Measurements from ENCODE around the gene C1QTNF9B. TPM values are rescaled to one million over a fixed set of nuclear protein-coding genes. Genes with fewer than 3 reads are reported as not detected.

C1QTNF9B gene
- total and polyA plus RNA-seq, 4 donors, result 0.08 to 0.24 TPM; not detected in 2

DNA sequence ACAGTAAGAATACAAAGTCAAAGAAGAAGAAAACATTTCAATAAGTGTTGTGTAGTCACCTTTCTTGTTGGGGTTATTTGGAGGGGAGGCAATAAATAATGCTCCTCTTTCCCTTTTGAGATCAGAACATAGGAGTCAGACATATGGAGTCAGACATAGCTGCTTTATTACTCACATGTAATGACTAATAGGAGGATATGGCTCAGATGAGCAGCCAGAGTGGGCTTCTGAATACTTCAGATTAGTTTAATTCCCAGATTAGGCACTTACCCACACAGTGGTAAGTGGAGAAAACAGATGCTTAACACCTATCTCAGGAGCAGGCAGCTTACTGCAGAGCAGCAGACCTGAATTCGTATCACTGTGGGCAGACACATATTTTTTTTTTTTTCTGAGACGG is 31.7 kb upstream of the C1QTNF9B start:
- H3K4me3 ChIP-seq (ENCODE audit: low read depth in 1 of 3, low read length in 3 of 3), result no peak overlapping the region
- WGBS, result 92% methylated on average over 2 of the region's 2 CpGs
- TF ChIP-seq SP1 (IDR thresholded peaks at IDR 0.05) (no peak), HNF4G (IDR thresholded peaks at IDR 0.05) (no peak), ZBTB33 (IDR thresholded peaks at IDR 0.05) (no peak)
- TF ChIP-seq, protein P1, sequence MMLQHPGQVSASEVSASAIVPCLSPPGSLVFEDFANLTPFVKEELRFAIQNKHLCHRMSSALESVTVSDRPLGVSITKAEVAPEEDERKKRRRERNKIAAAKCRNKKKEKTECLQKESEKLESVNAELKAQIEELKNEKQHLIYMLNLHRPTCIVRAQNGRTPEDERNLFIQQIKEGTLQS (IDR thresholded peaks at IDR 0.05), result no peak
- peaks cover 0 to 3% (median 0%) of the 10 kb centered on the region in 4 donors for H3K27me3 ChIP-seq (ENCODE audit: control insufficient read depth in 4 of 4, insufficient read depth in 4 of 4, low read length in 3 of 4)
- H3K27ac ChIP-seq (ENCODE audit: low read depth in 1 of 2, low read length in 2 of 2), result no peak overlapping the region
- no peak for DNase-seq (ENCODE audit: low spot score)
- no peak overlapping the region for H3K9ac ChIP-seq (ENCODE audit: low read depth in 1 of 2, low read length in 2 of 2)
- no peaks in the 10 kb centered on the region for H3K36me3 ChIP-seq (ENCODE audit: control insufficient read depth in 4 of 4, insufficient read depth in 3 of 4, low read depth in 1 of 4, low read length in 3 of 4)
- no peaks in the 10 kb centered on the region for H3K9me3 ChIP-seq (ENCODE audit: control insufficient read depth in 4 of 4, low read length in 3 of 4)
- no peaks in the 10 kb centered on the region for H3K4me1 ChIP-seq (ENCODE audit: control insufficient read depth in 4 of 4, insufficient read depth in 4 of 4, low read length in 3 of 4)

DNA sequence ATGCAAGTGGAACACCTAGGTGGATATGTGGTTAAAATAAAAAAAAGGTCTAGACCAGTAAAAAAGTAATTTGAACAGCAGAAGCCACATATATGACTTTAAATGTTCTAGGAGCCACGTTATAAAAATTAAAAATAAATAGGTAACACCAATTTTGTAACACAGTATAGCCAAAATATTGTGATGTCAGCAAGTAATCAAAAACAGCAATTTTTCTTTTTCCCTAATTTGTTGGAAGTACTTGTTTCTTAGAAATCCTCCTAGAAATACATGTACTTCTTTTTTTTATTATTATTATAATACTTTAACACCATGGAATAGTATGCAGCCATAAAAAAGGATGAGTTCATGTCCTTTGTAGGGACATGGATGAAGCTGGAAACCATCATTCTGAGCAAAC is 25.7 kb upstream of the C1QTNF9B start:
- Histone ChIP-seq H3K27me3 (ENCODE audit: control insufficient read depth in 4 of 4, insufficient read depth in 4 of 4, low read length in 3 of 4) (no peaks in the 10 kb centered on the region), H3K9me3 (ENCODE audit: control insufficient read depth in 4 of 4, low read length in 3 of 4) (no peaks in the 10 kb centered on the region), H3K9ac (ENCODE audit: low read depth in 1 of 2, low read length in 2 of 2) (no peak overlapping the region), H3K4me3 (ENCODE audit: low read depth in 1 of 3, low read length in 3 of 3) (no peak overlapping the region), H3K27ac (ENCODE audit: low read depth in 1 of 2, low read length in 2 of 2) (no peak overlapping the region), H3K4me1 (ENCODE audit: control insufficient read depth in 4 of 4, insufficient read depth in 4 of 4, low read length in 3 of 4) (no peaks in the 10 kb centered on the region), H3K36me3 (ENCODE audit: control insufficient read depth in 4 of 4, insufficient read depth in 3 of 4, low read depth in 1 of 4, low read length in 3 of 4) (no peaks in the 10 kb centered on the region)
- 38% methylated on average over 1 of the region's 1 CpG for WGBS
- TF ChIP-seq MAX (IDR thresholded peaks at IDR 0.05), result no peak
- no peak for TF ChIP-seq SP1 (IDR thresholded peaks at IDR 0.05)
- TF ChIP-seq HNF4A (conservative IDR thresholded peaks at IDR 0.05), result no peak
- no peak for TF ChIP-seq NR2F2 (IDR thresholded peaks at IDR 0.05)
- TF ChIP-seq FOXA2 (IDR thresholded peaks at IDR 0.05), result no peak
- no peak for TF ChIP-seq ZBTB33 (IDR thresholded peaks at IDR 0.05)
- TF ChIP-seq TAF1 (conservative IDR thresholded peaks at IDR 0.05), result no peak
- TF ChIP-seq RXRA (IDR thresholded peaks at IDR 0.05), result no peak
- TF ChIP-seq CTCF (IDR thresholded peaks at IDR 0.05; ENCODE audit: low read depth, low read length, missing input control), result no peak
- TF ChIP-seq FOXA1 (IDR thresholded peaks at IDR 0.05), result no peak
- TF ChIP-seq EGR1 (IDR thresholded peaks at IDR 0.05; ENCODE audit: low read depth in 2 of 2), result no peak
- TF ChIP-seq RAD21 (IDR thresholded peaks at IDR 0.05), result no peak
- no peak for TF ChIP-seq REST (IDR thresholded peaks at IDR 0.05)
- no peak for TF ChIP-seq HNF4G (IDR thresholded peaks at IDR 0.05)
- no peak for DNase-seq (ENCODE audit: low spot score)

Data from liver (tissue), 9 donors.